Activated effector memory CD4-positive, alpha-beta T cell treated with Interleukin-2 at 50 U/mL for 16 hours (primary cell): ENCODE results near the gene CNPPD1.

Experiments
- DNase-seq: peaks from one replicate; pipeline ENCODE4 v3.0.0-alpha.2; 2020

CNPPD1 gene

GRCh38 chr2:219176818-219177551 is at the start of gene CNPPD1:
Gene CNPPD1 (minus strand): TSS chr2:219176925. CDS start chr2:219176828, 97 bp downstream.
- DNase-seq, result peak; percentile 85

DNA sequence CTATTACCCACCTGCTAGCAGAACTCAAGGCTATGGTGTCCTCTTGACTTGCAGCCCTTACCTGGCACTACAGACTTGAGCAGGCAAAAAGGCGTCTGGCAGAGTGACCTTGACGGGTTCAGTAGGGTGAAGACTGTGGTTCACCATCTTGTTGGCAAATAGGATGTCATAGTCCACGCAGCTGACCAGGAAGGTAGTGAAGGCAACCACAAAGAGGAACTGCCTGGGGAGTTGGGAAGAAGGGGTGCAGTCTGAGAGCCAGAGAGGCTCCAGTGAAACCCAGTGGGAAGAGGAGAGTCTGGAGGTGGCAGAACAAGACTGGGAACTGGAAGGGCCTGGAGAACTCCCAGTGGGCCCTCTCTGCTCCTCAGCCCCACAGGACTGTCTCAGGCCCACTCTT is 48.6 kb upstream of the CNPPD1 start:
- no peak for DNase-seq

GRCh38 chr2:219223831-219224610 is 47.3 kb upstream of the CNPPD1 start:
- no peak for DNase-seq

DNA sequence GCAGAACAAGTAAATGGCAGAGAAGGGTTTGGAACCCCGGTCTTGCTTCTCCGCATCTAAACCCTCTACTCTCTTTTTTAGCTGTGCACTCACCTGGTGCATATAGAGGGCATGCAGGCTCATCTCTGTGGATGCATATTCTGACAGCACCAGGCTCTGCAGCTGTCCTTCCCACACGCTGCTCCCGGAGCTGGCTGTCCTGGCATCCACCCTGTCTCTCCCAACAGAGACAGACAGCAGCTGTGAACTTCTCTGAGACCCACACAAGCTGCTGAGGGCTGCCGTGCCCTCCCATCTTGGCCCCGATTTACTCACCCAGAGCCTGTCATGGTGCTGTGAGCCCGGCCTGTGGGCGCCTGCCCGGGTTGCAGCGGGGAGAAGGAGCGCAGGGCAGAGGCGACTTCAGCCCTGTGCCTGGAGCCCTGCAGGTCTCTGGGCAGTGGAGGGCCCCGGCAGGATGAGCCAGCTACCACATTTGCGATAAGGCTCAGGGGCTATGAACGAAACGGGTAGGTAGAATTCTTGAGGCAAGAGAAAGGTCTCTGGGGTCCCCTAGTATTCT is 45.3 kb upstream of the CNPPD1 start:
- DNase-seq, result no peak

DNA sequence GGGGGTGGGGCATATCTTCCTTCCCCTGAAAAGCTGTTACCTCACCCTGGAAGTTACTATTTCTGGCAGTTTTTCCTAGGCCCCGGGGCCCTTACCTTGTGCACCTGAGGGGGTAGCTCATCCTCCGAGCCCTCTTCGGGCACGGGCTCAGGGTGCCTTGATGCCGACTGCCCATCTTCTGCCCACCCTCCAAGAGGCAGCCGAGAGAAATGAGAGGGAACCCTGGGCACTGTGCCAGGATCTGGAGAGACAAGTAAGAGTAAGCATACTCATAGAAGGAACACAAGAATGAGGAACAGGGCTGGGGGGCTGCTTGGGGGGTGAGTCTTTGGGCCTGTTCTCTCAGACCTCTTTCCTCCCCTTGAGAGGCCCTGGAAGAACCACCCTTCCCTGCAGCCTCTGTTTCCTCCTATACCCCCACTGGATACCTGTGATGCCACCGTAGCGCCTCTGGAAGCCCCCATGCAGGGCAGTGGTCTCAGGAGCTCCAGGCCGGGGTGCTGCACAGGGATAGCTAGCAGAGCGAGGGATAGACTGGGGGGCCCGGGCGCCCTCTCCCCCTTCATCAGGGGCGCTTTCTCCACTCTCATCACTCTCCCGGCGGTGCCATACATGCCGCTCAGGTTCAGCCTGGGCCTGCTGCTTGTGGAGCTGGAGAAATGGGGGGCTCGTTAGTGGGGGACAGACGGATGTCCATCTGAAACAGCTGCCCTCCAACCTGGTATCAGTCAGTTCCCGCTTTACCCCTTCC is 44.1 kb upstream of the CNPPD1 start:
- no peak for DNase-seq

DNA sequence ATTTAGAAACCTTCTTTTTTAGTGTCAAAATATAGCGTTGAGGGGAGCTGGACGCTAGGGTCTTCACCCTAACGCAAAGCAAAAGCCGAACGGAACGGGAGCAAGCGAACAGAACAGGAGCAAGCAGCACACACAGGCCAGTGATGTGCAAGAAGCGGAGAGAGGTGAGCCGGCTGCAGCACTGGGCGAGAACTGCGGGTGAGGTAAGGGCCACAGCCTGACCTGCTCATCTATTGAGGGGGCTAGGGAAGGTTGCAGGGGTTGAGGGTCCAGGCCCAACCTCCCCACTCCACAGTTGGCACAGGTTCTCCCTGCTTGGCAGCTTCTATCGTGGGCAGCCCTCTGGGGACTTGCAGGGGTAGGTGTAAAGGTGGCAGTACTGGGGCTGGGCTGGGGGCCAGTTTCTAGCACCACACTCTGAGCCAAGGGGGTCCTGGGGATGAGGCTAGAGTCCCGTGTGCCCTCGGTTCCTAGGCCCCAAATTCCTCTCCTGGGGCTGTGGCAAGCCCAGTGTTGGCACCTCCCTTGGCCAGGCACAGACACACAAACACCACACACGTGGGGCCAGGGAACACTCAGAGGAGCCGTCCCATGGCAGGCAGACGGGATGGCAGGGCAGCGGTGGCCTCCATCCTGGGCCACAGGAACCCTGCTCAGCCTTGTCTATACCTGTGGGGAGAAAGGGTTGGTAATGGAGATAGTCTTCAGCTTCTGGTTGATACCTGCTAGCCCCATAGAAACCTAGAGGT is 43.2 kb upstream of the CNPPD1 start:
- DNase-seq, result no peak

DNA sequence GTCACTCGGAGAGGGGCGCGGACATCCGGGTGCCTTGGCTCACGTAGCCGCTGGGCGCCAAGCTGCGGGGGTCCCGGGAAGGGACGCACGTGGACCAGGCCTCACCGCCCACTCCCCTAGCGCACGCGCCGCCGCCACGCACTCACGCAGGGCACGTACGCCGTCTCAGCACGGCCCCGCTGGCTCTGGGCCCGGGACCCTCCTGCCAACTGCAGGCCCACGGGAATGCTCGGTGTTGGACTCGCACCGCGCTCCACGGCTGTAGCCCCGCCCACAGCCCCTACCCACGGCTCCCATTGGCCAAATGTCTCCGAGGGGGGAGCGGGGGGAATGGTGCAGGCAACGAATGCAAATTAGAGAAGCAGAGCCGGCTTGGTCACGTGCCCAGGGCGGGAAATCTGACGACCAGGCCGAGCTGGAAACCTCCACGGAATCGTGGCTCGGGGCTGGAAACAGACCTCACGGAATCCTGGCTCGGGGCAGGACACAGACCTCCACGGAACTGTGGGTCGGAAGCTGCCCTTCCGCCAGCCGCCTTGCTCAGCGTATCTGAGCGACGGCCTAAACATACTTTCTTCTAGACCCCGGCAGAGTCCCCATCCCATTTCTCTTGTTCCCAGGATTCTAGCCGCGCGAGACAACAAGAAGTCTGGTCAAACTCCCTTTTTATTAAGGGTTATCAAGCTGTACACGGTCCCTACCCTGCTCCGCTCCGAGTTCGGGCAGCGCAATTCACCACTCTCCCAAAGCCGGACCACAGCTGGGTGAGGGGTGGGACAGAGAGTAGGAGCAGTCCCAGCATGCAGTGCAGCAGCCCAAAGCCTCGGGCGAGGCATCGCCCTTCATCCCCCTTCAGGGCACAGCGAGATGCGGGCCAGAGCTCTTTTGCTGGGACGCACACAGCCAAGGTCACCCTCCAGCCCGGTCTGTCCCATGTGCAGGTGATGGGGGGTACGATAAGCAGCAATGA is 42.3 kb upstream of the CNPPD1 start, which contains the start of gene ABCB6:
TSS of gene ABCB6 (minus strand) at position 227 of the 970 bp plus-strand sequence. CDS start 285 bp downstream, outside the sequence.
- peak; percentile 74 for DNase-seq

DNA sequence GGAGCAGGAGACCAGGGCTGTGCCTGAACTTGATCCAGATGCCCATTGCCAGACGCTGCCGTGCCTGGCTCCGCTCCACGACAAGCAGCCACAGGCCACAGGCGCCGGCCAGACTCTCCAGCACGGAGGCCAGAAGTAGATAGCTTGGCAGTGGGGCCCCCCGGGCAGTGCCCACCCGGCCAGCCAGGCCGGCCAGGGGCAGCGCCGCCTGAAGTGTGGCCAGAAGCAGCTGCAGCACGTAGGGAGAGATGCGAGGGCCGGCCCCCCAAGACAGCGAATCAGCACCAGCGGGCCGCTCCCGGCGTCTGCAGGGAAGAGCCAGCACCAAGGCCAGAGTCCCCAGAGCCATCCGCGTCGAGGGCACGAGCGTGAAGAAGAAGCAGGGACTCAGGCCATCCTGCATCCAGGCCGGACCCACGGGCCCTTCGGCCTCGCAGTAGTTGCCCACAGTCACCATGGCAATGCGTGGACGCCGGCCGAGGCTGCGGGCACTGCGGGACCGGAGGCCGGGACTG is 41.5 kb upstream of the CNPPD1 start:
- DNase-seq, result peak; percentile 8

DNA sequence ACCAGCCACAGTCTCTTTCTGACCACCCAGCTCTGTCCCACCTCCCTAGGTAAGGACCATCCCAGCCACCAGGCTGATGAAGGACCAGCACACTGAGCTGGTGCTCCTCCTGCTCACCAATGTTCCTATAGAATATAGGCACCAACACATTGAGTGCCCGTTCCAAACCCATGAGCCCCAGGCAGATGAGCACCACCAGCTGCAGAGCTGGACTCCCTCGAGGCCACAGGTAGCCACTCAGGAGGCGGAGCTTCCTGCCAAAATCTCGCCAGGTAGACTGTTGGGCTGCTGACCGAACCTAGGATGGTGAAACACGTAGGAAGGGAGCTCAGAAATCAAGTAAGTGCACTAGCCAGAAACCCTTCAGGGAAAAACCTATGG is 39.8 kb upstream of the CNPPD1 start:
- no peak for DNase-seq

- no peak for DNase-seq
These were observed 39.3 kb upstream of the CNPPD1 start for GRCh38 chr2:219215871-219216534.

- DNase-seq, result no peak
These were observed 38.1 kb upstream of the CNPPD1 start for GRCh38 chr2:219214786-219215185.

DNA sequence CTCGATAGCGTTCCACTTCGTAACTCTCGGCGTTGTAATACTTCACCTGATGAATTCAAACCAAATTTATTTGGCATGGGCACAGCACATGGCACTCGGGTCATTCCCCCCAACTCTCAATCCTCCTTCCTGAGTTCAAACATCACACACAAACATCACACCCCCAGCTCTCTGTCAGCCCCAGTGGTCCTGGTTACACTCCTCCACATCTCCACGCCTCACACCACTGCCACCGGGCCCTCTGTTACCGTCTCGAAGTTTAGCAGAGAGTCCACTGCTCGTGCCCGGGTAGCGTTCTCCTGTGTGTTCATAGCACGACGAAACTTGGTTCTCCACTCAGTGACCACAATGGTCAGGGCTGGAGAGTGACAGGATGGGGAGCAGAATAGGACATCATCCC is 37.4 kb upstream of the CNPPD1 start:
- no peak for DNase-seq

DNA sequence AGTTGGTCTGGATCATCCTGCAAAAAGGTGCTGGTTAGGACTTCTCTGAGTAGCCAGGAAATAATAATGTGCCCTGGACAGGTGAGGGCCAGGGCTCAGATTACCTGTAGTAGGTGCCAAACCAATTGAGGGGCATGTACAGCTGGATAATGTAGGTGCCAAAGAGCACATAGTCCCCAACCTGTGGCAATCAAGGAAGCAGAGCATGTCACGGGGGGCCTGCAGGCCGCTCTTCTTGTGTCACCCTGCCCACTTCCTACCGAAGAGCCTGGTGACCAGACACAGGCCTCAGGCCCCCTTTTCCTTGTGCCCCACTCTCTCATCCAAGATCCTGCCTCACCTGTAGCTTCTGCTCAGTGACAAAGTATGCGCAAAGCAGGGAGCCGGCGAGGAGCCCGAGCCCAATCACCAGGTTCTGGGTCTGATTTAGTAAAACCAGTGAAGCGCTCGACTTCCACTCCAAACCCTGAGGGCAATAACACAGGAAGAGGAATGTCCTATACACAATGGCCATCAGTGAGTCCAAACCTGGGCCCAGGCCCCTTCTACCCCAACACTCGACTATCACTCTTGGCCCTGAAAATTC is 36.9 kb upstream of the CNPPD1 start:
- no peak for DNase-seq

DNA sequence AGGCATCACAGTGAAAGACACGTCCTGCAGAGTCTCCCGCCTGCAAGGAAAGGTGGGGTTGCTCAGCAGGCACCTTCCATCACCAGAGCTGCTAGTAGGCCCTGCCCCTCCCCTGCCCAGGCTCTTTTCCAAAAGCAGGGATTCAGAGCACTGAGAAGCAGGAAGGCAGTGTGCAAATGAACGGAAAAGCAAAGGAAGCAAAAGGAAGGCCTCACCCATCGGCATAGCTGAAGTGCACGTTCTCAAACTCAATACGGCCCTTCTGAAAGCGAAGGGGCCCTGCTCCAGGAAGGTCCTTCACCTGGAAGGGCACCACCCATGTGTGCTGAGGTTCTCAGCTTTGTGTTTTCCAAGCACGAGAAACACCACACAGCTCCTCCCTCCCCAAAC is 36.3 kb upstream of the CNPPD1 start:
- no peak for DNase-seq

DNA sequence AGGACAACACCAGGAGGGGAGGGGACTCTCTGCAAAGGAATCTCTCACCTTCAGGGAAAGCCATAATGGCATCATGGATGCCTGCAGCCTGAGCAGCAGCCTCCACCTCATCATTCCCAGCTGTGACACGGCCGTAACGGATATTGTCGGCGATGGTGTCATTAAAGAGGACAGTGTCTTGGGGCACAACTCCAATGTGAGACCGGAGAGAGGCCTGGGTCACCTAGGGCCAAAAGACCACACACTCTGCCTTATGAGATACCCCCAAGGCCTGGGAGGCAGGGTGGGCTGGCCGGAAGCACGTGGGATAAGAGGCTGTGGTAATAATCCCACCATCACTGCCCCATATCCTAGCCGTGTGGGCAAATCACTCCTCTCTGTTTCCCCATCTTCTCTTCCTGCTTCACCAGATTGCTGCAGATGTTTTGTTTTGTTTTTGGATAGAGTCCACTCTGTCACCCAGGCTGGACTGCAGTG is 34.2 kb upstream of the CNPPD1 start:
- no peak for DNase-seq

GRCh38 chr2:219210196-219210885 is 33.6 kb upstream of the CNPPD1 start:
- no peak for DNase-seq

DNA sequence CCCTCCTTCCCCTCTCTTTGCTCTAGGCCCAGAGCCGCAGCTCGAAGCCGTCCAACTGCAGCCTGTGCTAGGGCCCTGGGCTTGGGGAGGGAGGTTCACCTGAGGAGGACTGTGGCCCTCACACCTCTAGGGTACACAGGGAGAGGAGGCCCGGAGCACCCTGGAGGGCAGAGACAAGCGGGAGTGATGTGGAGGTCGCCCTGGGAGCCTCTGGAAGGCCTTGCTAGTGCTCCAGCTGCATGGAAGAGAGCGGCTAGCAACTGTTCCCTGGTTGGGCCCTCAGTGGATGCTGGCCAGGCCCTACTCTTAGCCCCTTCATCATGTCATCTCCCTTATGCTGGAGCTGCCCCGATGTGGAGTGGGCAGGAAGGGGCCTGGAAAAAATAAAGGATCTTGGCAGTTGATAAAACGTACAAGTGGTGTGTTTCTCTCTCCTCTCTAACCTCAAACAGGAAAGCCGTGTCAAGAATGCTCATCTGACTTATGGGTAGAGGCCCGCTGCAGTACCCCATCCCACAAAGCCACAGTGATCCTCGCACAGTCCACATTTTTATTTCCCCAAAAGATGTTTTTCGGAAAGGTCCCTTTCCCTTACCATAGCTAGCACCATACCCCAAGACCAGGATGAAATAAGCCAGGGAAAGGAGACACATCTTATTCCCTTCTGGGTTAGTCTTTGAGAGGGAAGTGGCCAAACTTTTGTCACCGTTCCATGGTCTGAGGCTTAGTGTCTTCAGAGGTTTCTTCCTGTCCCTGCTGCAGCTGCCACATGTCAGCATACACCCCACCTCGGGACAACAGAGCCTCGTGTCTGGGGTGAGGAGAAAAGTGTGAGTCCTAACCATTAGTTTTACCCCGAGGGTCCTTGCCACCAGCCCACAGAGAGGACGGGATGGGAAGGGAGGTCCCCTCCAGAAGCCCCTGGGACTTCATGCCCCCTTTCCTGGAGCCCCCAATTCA is 32.8 kb upstream of the CNPPD1 start:
- no peak for DNase-seq
